HG03196 (cell line): ENCODE data around the gene PRKAB1.
"Not testable (repeated sequence)": the region's sequence is repeated elsewhere in the genome, so short reads cannot be mapped to it uniquely, and the experiment has no call there.

ENCODE experiments used
- ATAC-seq: cut with Tn5 transposase; IDR thresholded peaks from one replicate; pipeline ENCODE4 v1.9.1; 2021; ENCODE audit not compliant: unreplicated experiment

Gene PRKAB1

DNA sequence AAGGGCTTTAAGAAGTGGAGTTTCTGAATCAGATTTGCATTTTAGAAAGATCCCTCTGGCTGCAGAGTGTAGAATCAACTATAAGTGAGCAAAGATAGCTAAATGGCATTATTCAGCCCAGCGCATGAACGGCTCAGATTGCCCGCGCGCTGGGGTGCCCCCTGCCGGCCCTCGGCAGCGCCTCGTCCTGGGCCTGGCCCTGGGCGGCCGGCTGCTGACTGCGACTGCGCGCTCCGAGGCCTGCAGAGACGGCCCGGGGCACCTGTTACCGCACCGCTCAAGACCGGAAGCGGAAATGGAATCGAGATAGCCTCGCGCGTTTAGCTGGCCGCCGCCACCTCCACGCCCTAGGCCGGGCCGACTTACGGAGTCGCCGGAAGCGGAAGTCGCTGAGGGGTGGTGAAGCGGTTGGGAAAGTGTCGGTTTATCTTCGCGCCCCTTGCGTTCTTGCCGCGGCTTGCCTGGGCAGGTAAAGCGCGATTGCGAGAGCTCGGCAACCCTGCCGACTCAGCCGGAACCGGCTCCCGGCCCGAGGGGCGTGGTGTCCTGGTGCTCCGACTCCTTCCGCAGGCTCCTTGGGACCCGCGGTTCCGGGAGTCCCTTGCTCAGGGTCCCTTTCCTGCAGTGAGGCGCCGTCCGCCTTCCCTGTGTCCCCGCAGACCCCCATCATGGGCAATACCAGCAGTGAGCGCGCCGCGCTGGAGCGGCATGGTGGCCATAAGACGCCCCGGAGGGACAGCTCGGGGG, at the start of gene PRKAB1:
Gene PRKAB1 (plus strand): TSS at position 557 of the 747 bp plus-strand sequence. CDS start 112 bp downstream, at position 669.
- ATAC-seq, result peak; percentile 97

GRCh38 chr12:119618328-119618896, 49.5 kb upstream of the PRKAB1 start:
- ATAC-seq, result not testable (repeated sequence)

GRCh38 chr12:119620490-119620889, 47.4 kb upstream of the PRKAB1 start:
- no peak for ATAC-seq

DNA sequence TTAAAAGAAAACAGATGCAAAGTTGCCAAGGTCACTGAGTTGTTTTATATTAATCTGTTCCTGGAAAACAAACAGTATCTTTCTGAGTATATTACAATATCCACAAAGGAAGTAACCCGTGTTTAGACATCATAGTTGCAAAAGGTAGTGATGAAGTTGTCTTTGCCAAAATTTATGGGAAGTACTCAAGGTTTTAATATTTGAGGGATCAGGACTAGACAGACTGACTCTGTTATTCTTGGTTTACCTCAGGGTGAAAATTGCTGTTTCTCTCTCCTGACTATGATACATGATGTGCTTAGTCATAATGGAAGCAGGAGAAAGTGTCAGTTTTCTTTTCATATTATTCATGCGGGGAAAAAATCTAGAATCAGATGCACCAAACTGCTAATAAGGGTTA, 46.1 kb upstream of the PRKAB1 start:
- no peak for ATAC-seq

DNA sequence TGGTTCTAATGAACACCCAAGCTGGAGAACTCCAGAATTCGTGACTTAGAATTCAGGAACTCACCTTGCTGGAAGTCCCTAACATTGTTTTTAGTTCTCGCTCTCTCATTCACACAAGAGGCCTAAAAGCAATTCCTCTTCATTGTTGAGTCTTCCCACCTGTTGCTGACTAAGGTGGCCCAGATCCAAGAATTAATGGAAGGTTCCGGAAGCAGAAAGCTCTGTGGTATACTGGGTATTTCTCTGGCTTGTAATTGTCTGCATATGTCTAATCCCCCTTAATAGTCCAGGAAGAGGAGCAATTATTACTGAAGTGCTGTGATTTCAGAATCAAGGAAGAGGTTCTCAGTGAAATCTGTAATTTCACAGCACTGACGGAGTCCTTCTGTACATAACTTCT, 43.0 kb upstream of the PRKAB1 start:
- no peak for ATAC-seq

DNA sequence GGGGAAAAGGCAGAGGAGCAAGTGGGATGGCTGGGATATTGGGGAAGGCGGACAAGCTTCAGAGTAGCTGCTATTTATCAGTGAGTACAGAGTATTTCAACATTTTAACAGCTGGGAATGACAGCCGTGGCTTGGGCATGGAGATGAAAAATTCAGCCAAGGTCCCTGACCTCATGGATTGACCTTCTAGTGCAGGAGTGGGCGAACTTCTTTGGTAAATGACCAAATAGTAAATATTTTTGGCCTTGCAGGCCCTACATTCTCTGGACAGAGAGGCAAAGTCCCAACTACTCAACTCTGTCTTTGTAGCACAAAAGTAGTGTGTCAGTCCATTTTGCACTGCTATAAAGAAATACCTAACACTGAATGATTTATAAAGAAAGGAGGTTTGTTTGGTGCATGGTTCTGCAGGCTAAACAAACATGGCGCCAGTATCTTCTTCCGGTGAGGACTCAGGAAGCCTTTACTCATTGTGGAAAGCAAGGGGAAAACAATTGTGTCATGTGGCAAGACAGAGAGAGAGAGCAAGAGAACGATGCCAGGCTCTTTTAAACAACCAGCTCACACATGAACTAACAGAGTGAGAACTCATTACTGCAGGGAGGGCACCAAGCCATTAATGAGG, 40.8 kb upstream of the PRKAB1 start:
- ATAC-seq, result no peak

DNA sequence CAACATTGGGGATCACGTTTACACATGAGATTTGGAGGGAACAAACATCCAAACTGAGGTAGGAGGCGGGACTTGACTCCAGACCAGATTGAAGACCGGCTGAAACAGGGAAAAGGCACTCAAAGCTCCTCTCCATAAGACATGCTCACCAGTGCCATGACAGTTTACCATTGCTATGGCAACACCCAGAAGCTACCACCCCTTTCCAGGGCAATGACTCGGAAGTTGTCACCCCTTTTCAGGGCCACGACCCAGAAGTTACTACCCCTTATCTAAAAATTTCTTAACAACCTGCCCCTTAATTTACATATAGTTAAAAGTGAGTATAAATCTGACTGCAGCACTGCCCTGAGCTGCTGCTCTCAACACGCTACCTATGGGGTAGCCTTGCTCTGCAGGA, 40.2 kb upstream of the PRKAB1 start:
- no peak for ATAC-seq

DNA sequence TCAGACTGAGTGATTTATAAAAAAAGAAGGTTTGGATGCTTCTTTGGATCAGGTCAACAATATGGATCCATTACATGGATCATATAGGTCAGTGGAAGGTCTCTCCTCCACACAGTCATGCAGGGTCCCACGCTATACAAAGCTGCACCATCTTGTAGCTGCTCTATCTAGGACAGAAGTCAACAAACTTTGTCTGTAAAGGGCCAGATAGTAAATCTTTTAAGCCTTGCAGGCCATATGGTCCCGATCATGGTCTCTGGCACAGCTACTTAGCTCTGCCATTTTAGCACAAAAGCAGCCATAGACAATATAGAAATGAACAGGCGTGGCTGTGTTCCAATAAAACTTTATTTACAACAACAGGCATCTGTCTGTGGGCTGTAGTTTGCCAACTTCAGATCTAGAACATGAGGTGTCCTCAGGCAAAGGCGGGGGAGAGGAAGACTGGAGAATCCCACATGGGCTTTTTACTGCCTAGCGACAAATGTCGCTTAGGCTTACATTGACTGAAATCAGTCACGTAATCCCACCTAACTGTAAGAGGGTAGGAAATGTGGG, 37.6 kb upstream of the PRKAB1 start:
- no peak for ATAC-seq

DNA sequence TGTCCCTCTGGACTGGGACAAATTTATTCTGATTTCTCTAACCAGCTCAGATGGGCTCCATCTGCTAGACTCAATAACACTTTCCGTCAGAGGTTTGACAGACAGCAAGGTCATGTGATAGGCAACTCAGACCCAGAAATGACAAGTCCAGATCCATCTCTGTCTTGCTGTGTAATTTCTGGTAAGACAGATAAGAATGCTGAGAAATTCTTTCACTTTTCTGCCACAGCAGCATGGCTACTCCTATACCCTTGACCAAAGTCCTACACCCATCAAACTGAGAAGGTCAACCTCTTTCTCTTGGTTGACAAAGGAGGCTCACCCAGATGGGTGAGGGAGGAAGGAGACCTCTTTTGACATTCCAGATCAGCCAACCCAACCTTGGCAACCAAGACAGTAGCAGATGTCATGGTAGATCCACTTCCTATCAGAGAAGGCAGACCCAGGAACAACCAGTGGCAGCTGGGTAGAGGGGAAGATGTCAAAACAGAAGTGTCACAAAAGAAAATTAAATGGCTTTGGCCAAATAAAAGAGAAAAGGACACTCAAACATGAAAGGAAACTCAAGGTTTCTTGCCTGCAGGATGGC, 36.9 kb upstream of the PRKAB1 start:
- no peak for ATAC-seq

- no peak for ATAC-seq
Measured at GRCh38 chr12:119631930-119632678, 35.8 kb upstream of the PRKAB1 start.

DNA sequence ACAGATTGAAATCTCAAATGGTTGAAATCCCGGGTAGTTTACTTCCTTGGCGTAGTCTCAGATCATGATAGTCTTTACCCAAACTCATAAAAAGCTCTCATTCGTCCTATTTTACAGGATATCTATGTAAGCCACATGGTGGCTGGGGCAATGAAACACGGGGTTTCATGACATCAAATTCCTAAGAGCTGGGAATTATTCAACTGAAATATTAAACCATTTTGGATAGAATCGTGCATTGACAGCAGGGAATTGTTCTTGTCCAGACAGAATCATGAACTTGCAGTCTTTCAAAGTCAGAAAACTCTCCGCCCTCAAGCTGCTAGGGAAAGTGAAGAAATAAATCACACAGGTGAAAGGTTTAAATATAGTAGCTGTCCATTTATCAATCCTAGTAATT, 33.2 kb upstream of the PRKAB1 start:
- no peak for ATAC-seq

DNA sequence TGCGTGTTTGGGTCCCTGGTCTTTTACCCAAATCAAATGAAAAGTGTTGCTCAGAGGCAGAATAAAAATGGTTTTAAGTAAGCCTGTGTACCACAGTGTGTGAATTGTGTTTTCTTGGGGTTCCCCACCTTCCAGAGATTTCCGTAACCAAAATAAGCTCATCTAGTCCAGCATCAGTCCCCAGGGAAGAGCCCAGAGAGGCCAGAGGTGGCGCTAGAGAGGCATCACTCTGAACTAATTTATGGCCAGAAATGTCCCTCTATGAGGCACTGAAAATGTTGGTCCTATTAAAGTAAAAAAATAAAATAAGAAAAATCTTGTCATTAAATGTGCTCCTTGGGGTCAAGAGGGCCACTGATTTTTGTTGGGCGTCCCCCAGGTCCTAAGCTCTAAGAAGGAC, 24.9 kb upstream of the PRKAB1 start:
- no peak for ATAC-seq

- no peak for ATAC-seq
Measured at GRCh38 chr12:119644930-119645329, 23.0 kb upstream of the PRKAB1 start.

DNA sequence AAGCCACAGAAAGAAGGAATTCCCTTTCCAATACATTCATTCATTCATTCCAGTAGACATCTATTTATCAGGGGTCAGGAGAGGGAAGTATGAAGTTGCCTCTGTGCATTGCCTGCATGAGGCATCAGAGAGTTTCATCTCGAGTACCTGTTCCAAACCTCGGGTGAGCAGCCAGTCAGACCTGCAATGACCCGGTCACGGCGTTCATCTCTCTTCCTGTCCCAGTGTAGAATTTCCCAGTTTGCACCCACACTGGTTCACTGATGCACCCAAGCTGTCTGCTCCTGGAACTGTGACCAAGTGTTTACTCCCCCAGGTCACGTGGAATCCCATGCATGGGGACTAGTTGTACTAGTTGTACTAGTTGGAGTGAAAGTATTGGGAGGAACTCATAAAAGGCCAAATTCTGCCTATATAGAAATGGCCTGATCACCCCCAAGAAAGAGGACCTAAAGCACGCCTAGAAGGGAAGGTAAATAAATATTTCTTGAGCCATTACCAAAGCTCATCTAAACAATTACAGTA, 22.3 kb upstream of the PRKAB1 start:
- ATAC-seq, result no peak

DNA sequence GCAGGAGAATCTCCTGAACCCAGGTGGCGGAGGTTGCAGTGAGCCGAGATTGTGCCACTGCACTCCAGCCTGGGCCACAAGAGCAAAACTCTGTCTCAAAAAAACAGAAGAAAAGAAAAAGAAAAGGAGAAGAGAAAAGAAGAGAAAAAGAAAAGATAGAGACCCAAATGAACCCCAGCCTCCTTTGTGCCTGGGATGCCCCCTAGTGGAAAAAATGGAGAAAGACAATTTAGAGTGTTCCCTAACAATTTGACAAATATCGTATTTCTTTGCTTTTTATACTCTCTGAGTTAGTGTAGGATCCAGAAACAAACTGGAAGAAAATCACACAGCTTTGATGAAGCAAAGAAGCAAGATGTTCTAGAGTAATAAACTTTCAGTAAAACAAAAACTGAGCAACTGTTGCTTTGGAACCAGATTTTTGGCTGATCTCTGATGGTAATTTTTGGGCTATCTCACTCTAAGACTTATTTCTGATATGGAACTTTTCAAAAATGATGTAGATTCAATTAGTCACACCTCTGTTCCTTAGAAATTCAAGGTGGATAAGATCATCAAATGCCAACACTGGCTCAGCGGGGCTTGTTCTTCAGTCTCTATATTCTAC, 18.6 kb upstream of the PRKAB1 start:
- no peak for ATAC-seq

GRCh38 chr12:119652665-119653064, 15.3 kb upstream of the PRKAB1 start:
- no peak for ATAC-seq

- not testable (repeated sequence) for ATAC-seq
Measured at GRCh38 chr12:119657001-119657400, 10.9 kb upstream of the PRKAB1 start.

- ATAC-seq, result not testable (repeated sequence)
Measured at GRCh38 chr12:119658166-119658565, 9.8 kb upstream of the PRKAB1 start.

GRCh38 chr12:119659289-119659897, 8.5 kb upstream of the PRKAB1 start:
- ATAC-seq, result no peak

DNA sequence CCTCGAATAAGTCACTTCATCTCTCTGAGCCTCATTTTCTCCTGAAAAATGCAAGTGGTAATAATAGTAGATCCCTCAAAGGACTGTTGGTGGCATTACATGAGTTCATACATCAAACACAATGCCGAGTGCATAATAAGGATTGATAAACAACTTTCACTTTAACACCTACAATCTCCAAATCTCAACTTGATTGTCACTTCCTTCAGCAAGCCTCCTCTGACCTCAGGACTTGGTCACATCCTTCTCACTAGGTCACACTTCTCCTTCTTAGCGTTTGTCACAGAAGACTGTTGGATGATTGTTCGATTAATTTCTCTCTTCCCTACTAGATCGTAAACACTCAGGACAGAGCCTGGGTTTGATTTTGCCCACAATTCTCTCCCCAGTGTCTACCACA, 7.9 kb upstream of the PRKAB1 start:
- ATAC-seq, result no peak
